ENCODE measurements around the gene BRIP1.
"Not testable (repeated sequence)": the region's sequence is repeated elsewhere in the genome, so short reads cannot be mapped to it uniquely, and the experiment has no call there.

Gene BRIP1

GRCh38 chr17:61722398-61722797, 140.9 kb downstream of the BRIP1 start:
- DNase-seq, result no peak

DNA sequence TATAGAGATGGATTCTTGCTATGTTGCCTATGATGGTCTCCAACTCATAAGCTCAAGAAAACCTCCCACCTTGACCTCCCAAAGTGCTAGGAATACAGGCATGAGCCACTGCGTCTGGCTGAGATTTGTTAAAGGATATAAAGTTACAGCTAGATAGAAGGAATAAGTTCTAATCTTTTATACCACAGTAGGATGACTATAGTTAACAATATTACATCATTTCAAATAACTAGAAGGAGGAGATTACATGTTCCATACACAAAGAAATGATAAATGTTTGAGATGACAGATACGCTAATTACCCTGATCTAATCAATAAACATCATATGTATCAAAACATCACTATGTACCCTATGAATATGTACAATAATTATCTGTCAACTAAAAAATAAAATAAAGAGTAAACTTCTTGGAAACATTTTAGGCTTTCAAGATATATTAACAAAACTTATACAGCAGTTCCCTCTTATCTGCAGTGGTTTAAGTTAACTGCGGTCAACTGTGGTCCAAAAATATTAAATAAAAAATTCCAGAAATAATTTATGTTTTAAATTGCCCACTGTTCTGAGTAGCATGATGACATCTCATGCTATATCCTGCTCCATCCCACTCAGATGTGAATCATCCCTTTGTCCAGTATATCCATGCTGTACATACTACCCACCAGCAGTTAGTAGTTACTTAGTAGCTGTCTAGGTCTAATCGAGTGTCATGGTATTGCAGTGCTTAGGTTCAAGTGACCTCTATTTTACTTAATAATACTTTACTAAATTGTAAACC, 143.1 kb downstream of the BRIP1 start:
- no peak for DNase-seq

DNA sequence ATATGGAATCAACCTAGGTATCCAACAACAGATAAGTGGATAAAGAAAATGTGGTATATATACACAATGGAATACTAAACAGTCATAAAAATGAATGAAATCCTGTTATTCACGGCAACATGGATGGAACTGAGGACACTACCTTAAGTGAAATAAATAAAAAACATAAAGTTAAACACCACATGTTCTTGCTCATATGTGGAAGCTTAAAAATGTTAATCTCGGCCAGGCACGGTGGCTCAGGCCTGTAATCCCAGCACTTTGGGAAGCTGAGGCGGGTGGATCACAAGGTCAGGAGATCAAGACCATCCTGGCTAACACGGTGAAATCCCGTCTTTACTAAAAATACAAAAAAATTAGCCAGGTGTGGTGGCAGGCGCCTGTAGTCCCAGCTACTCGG, 144.1 kb downstream of the BRIP1 start:
- not testable (repeated sequence) for DNase-seq

DNA sequence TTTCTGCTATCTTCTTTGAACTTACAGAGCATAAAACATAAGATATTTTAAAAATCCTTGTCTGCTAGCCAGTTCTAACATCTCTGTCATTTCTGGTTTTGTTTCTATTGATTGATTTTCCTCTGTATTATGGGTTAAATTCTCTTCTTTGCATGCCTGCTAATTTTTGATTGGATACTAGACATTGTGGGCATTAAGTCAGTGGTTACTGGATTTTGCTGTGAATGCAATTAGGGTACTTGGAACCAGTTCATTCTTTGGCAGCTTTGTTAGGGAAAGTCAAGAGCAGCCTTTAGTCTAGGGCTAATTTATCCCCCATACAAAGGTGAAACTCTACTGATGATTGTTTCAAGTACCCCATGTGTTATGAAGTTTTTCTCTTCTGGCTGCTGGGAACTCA, 145.3 kb downstream of the BRIP1 start:
- DNase-seq, result no peak

- DNase-seq, result no peak
Observed at GRCh38 chr17:61717352-61717751, 146.0 kb downstream of the BRIP1 start.

DNA sequence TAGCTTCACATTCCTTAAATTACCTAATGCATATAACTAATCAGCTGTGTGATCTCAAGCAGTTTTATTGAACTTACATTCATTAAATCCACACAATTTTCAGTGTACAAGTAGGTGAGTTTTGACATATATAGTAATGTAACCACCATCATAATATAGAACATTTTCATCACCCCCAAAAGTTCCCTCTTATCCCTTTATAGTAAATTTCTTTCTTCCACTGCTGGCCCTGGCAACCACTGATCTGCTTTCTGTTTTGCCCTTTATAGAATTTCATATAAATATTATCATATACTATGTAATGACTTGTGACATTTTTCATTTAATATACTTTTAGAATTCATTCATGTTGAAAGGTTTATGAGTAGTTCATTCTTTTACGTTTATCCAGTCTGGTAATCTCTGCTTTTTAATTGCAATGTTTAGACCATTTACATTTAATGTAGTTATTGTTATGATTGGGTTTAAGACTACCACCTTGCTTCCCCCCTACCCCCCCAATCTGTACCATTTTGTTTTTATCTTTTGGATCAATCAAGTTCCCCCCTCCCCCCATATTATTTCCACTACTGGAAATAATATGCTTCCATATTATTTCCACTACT, 147.0 kb downstream of the BRIP1 start:
- DNase-seq, result no peak

- no peak for DNase-seq
Observed at GRCh38 chr17:61715348-61715747, 148.0 kb downstream of the BRIP1 start.

- no peak for DNase-seq
Observed at GRCh38 chr17:61714300-61714699, 149.0 kb downstream of the BRIP1 start.

DNA sequence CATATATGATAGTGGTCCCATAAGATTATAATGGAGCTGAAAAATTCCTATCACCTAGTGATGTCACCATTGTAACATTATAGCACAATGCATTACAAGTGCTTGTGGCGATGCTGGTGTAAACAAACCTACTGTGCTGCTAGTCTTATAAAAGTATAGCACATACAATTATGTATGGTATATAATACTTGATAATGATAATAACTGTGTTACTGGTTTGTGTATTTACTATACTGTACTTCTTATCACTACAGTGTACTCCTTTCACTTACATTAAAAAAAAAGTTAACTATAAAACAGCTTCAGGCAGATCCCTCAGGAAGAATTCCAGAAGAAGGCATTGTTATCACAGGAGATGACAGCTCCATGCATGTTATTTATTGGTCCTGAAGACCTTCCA, 150.3 kb downstream of the BRIP1 start:
- DNase-seq, result no peak

GRCh38 chr17:61710546-61710945, 152.8 kb downstream of the BRIP1 start:
- no peak for DNase-seq

DNA sequence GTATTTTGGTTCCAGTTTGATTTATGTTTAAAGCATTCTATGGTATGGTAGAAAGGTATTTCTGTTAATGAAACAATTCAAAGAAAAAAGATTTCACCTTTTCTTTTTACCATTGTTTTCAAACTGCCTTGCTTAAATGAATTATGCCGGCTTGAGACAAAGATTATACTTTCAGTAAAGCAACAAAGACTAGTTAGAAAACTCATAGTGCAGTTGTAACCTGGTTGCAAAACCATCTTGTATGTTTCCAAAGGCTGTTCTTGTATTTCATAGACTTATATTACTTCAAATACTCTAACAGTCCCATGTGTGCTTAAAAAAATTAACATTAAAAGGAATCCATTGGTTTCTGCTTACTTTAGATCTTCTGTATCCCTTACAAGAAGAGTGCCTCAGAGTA, 153.8 kb downstream of the BRIP1 start:
- DNase-seq, result no peak

- DNase-seq, result no peak
Observed at GRCh38 chr17:61704935-61705449, 158.3 kb downstream of the BRIP1 start.

- no peak for DNase-seq
Observed at GRCh38 chr17:61702450-61702849, 160.9 kb downstream of the BRIP1 start.

DNA sequence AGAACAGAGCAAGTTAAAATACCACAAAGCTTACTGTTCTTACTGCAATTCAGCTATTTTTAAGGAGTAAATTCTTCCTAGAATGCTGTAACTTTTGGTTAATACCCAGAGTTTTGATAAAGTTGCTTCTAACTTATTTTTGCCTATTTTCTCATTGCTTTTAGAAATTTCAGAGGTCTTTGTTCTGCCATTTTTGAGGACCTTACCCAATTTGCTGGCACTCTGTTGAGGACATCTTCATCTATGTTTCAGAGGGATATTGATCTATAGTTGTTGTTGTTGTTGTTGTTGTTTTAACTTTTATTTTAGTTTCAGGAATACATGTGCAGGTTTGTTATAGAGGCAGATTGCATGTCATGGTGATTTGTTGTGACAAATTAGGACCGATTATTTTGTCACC, 161.3 kb downstream of the BRIP1 start:
- no peak for DNase-seq

DNA sequence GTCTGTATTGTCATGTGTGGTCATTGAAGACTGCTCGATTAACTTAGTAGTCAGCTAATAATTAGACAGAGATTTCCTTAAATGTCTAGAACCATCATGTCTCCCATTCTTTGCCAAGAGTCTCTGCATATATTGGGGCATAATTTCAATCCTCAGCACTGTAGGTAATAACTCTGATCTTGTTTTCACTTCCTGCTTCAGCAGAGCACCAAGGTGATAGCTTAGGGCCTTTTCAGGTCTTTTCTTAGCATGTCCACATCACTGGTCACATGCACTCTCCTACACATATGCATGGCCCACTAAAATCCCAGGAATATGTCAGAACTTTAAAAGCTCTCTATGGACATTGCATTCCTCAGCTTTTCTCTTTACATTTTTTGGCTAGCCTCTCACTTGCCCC, 162.0 kb downstream of the BRIP1 start:
- DNase-seq, result no peak

GRCh38 chr17:61700252-61700651, 163.1 kb downstream of the BRIP1 start:
- DNase-seq, result no peak

DNA sequence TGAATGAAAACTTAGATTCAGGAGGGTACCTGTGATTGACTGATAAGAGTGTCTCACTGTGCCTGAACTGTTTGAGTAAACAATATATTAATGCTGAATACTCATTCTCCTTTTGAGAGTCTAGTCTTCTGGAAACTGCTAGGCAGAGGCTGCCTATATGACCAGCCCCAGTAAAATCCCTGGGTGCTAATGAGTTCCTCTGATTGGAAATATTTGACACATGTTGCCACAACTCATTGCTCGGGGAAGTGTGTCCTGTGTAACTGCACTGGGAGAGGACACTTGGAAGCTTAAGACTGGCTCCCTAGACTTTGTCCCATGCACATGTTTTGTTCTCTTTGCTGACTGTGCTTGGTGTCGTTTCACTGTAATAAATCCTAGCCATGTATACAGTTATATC, 163.6 kb downstream of the BRIP1 start:
- no peak for DNase-seq

- DNase-seq, result no peak
Observed at GRCh38 chr17:61699032-61699431, 164.3 kb downstream of the BRIP1 start.

DNA sequence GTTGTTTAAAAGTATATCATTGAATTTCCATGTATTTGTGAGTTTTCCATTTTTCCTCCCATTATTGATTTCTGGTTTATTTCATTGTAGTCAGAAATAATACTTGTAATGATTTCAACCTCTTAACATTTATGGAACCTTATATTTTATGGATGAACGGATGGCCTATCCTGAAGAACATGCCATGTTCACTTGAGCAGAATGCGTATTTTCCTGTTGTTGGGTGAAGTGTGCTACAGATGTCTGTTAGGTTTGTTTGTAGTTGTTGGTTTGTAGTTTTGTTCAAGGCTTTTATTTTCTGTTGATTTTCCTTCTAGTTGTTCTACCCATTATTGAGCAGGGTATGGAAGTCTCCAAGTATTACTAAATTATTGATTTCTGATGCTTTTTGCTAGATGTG, 165.1 kb downstream of the BRIP1 start:
- no peak for DNase-seq

DNA sequence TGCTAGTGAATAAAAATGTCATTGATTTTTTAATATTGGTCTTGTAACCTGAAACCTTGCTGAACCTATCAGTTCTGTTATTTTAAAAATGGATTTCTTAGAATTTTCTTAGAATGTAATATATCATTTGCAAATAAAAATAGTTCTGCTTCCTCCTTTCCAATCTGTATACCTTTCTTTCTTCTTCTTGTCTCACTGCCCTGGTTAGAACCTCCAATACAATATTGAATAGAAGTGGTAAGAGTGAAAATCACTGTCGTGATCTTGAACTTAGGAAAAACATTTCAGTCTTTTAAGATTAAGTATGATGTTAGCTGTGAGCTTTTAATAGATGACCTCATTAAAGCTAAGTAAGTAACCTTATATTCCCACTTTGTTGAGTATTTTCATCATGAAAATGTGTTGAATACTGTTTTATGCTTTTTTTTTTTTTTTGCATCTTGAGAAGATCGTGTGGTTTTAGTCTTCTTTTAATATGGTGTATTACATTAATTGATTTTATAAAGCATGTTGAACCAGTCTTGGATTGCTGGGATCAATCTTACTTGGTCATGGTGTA, 167.5 kb downstream of the BRIP1 start:
- no peak for DNase-seq

DNA sequence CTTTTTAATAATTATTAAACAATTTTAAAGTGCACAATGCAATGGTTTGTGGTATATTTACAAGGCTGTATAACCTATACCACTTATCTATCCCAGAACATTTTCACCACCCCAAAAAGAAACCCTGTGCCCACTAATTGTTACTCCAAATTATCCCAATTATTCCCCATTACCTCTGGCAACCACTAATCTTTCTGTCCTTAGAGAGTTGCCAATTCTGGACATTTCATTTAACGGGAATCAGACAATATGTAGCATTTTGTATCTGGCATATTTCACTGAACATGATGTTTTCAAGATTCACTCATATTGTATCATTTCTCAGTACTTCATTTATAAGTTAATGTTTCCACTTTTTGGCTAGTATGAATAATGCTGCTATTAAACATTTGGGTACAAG, 169.2 kb downstream of the BRIP1 start:
- no peak for DNase-seq

DNA sequence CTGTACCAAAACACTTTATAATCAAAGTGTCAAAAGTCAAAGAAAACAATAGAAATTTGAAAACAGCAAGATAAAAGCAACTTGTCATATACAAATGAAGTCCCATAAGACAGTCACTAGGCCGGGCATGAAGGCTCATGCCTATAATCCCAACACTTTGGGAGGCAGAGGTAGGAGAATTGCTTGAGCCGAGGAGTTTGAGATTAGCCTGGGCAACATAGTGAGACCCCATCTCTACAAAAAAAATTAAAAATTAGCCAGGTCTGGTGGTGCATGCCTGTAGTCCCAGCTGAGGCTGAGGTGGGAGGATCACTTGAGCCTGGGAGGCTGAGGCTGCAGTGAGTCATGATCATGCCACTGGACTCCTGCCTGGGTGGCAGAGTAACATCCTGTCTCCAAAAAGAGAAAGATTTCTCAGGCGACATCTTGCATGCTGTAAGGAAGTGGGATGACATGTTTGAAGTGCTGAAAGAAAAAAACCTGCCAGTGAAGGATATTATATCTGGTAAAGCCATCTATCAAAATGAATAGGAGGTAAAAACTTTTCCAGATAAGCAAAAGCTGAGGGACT, 173.6 kb downstream of the BRIP1 start:
- DNase-seq, result no peak

DNA sequence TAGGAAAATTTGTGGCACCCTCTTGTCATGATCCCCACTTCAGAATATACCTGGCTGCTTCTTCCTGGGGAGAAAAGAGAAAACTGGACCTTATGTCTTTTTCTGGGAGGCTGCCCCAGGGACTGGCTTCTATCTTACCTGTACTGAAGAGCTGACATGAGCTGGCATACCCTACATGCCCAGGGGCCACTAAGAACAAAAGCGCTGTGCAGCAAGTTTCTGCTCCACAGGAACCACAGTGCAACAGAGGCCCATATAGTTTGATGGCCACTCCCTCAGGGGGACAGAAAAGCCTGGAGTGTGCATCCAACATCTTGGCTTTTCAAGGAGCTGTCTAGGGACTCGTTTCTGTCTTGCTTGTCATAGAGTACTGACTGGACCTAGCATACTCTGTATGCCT, 175.6 kb downstream of the BRIP1 start:
- DNase-seq, result no peak

DNA sequence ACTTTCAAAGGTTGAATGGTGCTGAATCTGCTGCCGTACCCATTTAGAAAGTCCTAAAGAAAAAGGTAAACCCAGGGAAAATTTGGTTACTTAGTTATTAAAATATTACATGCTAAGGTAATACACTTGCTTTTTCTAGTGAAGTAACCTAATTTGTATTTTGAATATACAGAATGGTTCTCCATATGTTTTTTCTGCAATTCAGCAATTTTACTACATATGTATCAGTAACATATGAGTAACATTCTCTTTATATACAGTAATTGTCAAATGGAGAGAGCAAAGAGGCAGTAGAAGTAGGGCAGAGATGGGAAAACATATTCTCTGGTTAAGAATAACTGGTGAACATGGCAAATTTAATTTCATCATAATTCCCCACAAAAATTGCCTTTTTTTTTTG, 177.2 kb downstream of the BRIP1 start:
- DNase-seq, result no peak
